GM12874 (cell line): ENCODE measurements around the gene CIROP.

Experiments
- CTCF ChIP-seq: IDR thresholded peaks from 2 replicates; pipeline ENCODE4 v1.5.1; 2011; ENCODE audit warnings: low read depth, mild to moderate bottlenecking, control low read depth, low read length, moderate library complexity; ENCODE audit not compliant: insufficient read depth

Gene CIROP

GRCh38 chr14:23066368-23066767, 38.4 kb downstream of the CIROP start:
- no peak for TF ChIP-seq CTCF

DNA sequence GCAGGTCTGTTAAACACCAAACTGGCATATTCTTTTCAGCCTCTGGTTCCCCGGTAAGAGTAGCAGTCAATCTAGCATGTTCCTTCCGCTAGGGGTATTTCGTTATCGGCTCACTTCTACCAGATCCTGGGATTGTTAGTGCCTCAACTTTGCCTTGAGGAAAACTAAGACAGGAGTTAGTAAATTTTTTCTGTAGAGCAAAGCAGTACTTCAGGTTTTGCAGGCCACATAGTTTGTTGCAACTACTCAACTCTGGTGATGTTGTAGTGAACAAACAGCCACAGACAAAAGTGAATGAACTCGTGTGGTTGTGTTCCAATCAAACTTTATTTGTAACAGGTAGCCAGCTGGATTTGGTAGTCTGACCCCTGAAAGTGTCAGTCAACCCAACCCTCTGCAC, 41.2 kb downstream of the CIROP start:
- TF ChIP-seq CTCF = no peak

- no peak for TF ChIP-seq CTCF
Observed at GRCh38 chr14:23062002-23062401, 42.8 kb downstream of the CIROP start.

GRCh38 chr14:23060536-23061260, 44.1 kb downstream of the CIROP start:
- TF ChIP-seq CTCF = no peak

GRCh38 chr14:23058654-23059504, 45.9 kb downstream of the CIROP start:
- TF ChIP-seq CTCF = no peak

GRCh38 chr14:23057757-23058653, 46.8 kb downstream of the CIROP start:
- TF ChIP-seq CTCF = peak; percentile 95
